ENCODE results near the gene ARFGEF2.

GRCh38 chr20:48975955-48976354 is 54.4 kb downstream of the ARFGEF2 start:
- TF ChIP-seq CTCF (IDR thresholded peaks at IDR 0.05) (no peak), POLR2A (IDR thresholded peaks at IDR 0.05) (no peak)
